Activated naive CD4-positive, alpha-beta T cell treated with Interleukin-2 at 50 U/mL for 16 hours (primary cell): ENCODE results near the gene MAN2C1.
"Not testable (repeated sequence)": the region's sequence is repeated elsewhere in the genome, so short reads cannot be mapped to it uniquely, and the experiment has no call there.

Source experiments
- DNase-seq: peaks from one replicate; pipeline ENCODE4 v3.0.0-alpha.2; 2020

MAN2C1 gene

GRCh38 chr15:75342221-75342620 is 26.2 kb downstream of the MAN2C1 start:
- no peak for DNase-seq

- DNase-seq = no peak
Measured at GRCh38 chr15:75339531-75340240, 28.7 kb downstream of the MAN2C1 start.

GRCh38 chr15:75338661-75339240 is 29.7 kb downstream of the MAN2C1 start:
- no peak for DNase-seq

GRCh38 chr15:75335705-75336355 is 32.6 kb downstream of the MAN2C1 start, which contains the start of gene COMMD4:
TSS of gene COMMD4 (plus strand) at chr15:75336063. CDS start at chr15:75336090, 27 bp downstream.
- DNase-seq = peak; percentile 83

- no peak for DNase-seq
Measured at GRCh38 chr15:75335313-75335704, 33.1 kb downstream of the MAN2C1 start.

- not testable (repeated sequence) for DNase-seq
Measured at GRCh38 chr15:75333654-75334419, 34.6 kb downstream of the MAN2C1 start.

GRCh38 chr15:75332093-75332492 is 36.3 kb downstream of the MAN2C1 start:
- DNase-seq = not testable (repeated sequence)

- no peak for DNase-seq
Measured at GRCh38 chr15:75329571-75329970, 38.8 kb downstream of the MAN2C1 start.

GRCh38 chr15:75328493-75329314 is 39.7 kb downstream of the MAN2C1 start:
- no peak for DNase-seq

GRCh38 chr15:75327491-75327890 is 40.9 kb downstream of the MAN2C1 start:
- DNase-seq = no peak

GRCh38 chr15:75327005-75327404 is 41.4 kb downstream of the MAN2C1 start:
- no peak for DNase-seq

- no peak for DNase-seq
Measured at GRCh38 chr15:75325922-75326321, 42.5 kb downstream of the MAN2C1 start.

- DNase-seq = no peak
Measured at GRCh38 chr15:75321711-75322110, 46.7 kb downstream of the MAN2C1 start.

- not testable (repeated sequence) for DNase-seq
Measured at GRCh38 chr15:75319231-75319897, 49.0 kb downstream of the MAN2C1 start.

- DNase-seq = no peak
Measured at GRCh38 chr15:75314552-75315290, 53.7 kb downstream of the MAN2C1 start.

GRCh38 chr15:75313116-75313845 is 55.1 kb downstream of the MAN2C1 start:
- DNase-seq = no peak

- not testable (repeated sequence) for DNase-seq
Measured at GRCh38 chr15:75312548-75312947, 55.9 kb downstream of the MAN2C1 start.

GRCh38 chr15:75309711-75310110 is 58.7 kb downstream of the MAN2C1 start:
- DNase-seq = no peak

- peak; percentile 4 for DNase-seq
Measured at GRCh38 chr15:75307778-75308390, 60.5 kb downstream of the MAN2C1 start.

GRCh38 chr15:75306188-75306587 is 62.2 kb downstream of the MAN2C1 start:
- no peak for DNase-seq
